Kidney (tissue), 14 donors: ENCODE results near the gene PHLDB1. TPM values are rescaled to one million over a fixed set of nuclear protein-coding genes. Genes with fewer than 3 reads are reported as not detected.
A peak's percentile ranks its signal among the peaks of the same experiment; 100 is the strongest.

Source experiments
- DNase-seq, 5 donors: peaks; one replicate each; pipeline ENCODE4 v3.0.0-alpha.2; 2013 to 2020
- FAIRE-seq: peaks from 2 replicates; lab custom pipeline; 2012; peaks lifted over from hg19 to GRCh38; lab: Jason Lieb, UNC
- H3K27ac ChIP-seq, 2 donors: one replicate each; pipeline ENCODE4 v1.7.0; 2013; ENCODE audit warnings: low read depth in 2 of 2, low read length in 2 of 2, inconsistent platforms in 1 of 2
- H3K27me3 ChIP-seq: one replicate; pipeline ENCODE4 v1.7.1; 2013; ENCODE audit warnings: low read length, inconsistent platforms; ENCODE audit not compliant: control insufficient read depth, insufficient read depth
- H3K36me3 ChIP-seq, 3 donors: one replicate each; pipeline versions ENCODE4 v1.7.0 to v1.7.1; 2013; ENCODE audit warnings: low read length in 3 of 3, control low read depth in 1 of 3, inconsistent platforms in 1 of 3; ENCODE audit not compliant: insufficient read depth in 3 of 3, control insufficient read depth in 2 of 3
- H3K4me1 ChIP-seq, 3 donors: one replicate each; pipeline versions ENCODE4 v1.7.0 to v1.7.1; 2013; ENCODE audit warnings: low read length in 3 of 3, inconsistent platforms in 1 of 3, low read depth in 1 of 3; ENCODE audit not compliant: control insufficient read depth in 2 of 3, insufficient read depth in 2 of 3
- H3K4me3 ChIP-seq, 3 donors: one replicate each; pipeline versions ENCODE4 v1.7.0 to v1.8.1; 2013; ENCODE audit warnings: low read length in 3 of 3, control low read depth in 1 of 3, inconsistent platforms in 1 of 3
- H3K9ac ChIP-seq, 3 donors: one replicate each; pipeline versions ENCODE4 v1.7.0 to v1.7.1; 2013; ENCODE audit warnings: low read length in 3 of 3, control low read depth in 1 of 3, inconsistent platforms in 1 of 3
- H3K9me3 ChIP-seq, 3 donors: one replicate each; pipeline versions ENCODE4 v1.7.0 to v1.7.1; 2013; ENCODE audit warnings: low read length in 3 of 3, control low read depth in 1 of 3, inconsistent platforms in 1 of 3; ENCODE audit not compliant: control insufficient read depth in 2 of 3, insufficient read depth in 1 of 3
- intact Hi-C: fragments of 100-400 bp; cut with DNase I; formaldehyde crosslinking; loops from one replicate; pipeline ENCODE4 v1.11.1; 2022
- polyA plus RNA-seq: library from polyadenylated mRNA; stranded (reverse); fragments of 350-450 nt; fragmentation: Illumina TruSeq; extraction: RNeasy Lipid Tissue Mini Kit (QIAGEN cat#74804); gene quantifications from one replicate; pipeline ENCODE4 v1.2.3, GENCODE V29; 2014; ENCODE audit warnings: low read depth, low replicate concordance; ENCODE audit not compliant: insufficient read depth
- total RNA-seq: library from RNA; stranded (reverse); fragmentation: NEBNext Ultra II Directional; extraction: Animal tissue kit (Norgen Biotek cat#: 25700); gene quantifications from one replicate; pipeline ENCODE4 v1.2.1, GENCODE V29; 2021
- TF ChIP-seq, protein P1 (sequence below): IDR thresholded peaks from 3 replicates; pipeline ENCODE4 v1.5.1; 2012; ENCODE audit warnings: mild to moderate bottlenecking, moderate library complexity, borderline replicate concordance; ENCODE audit not compliant: insufficient read depth; ENCODE audit errors: extremely low read depth
- donor health status: control.
- donor health status: control.
- donor health status: control.
- donor health status: control.
- donor health status: control.
- donor health status: DM: yes; HTN: yes; CAD: no.
- donor health status: Normal renal cell carcinoma (clear cell type).

Gene PHLDB1
- total and polyA plus RNA-seq, 2 donors from 2014 or later: 39.1 to 118 TPM

DNA sequence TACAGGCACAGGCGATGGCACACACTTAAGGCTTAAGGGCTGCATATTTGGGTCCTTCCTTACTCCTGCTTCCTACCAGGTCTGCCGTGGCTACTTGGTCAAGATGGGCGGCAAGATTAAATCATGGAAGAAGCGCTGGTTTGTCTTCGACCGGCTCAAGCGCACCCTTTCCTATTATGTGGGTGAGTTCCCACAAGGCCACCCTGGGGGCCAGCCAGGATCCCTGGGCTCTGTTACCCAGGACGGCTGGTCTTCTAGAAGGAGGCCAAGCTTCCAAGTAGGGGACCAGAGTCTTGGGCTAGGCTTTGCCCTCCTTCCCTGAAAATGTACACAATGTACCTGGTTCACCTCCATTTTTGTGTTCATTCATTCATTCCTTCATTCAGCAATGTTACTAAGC lies 43.0 kb downstream of the PHLDB1 start:
- DNase-seq (peak in 1 of 5 donors; percentile 41), FAIRE-seq (no peak)
- Histone ChIP-seq H3K9me3 (no peaks in the 10 kb centered on the region), H3K36me3 (peaks cover 23 to 58% (median 51%) of the 10 kb centered on the region in 3 donors), H3K4me3 (no peak overlapping the region), H3K27ac (no peak overlapping the region), H3K4me1 (no peaks in the 10 kb centered on the region), H3K9ac (no peak overlapping the region), H3K27me3 (no peaks in the 10 kb centered on the region)
- intact Hi-C loops: no loop called here
- TF ChIP-seq, protein P1, sequence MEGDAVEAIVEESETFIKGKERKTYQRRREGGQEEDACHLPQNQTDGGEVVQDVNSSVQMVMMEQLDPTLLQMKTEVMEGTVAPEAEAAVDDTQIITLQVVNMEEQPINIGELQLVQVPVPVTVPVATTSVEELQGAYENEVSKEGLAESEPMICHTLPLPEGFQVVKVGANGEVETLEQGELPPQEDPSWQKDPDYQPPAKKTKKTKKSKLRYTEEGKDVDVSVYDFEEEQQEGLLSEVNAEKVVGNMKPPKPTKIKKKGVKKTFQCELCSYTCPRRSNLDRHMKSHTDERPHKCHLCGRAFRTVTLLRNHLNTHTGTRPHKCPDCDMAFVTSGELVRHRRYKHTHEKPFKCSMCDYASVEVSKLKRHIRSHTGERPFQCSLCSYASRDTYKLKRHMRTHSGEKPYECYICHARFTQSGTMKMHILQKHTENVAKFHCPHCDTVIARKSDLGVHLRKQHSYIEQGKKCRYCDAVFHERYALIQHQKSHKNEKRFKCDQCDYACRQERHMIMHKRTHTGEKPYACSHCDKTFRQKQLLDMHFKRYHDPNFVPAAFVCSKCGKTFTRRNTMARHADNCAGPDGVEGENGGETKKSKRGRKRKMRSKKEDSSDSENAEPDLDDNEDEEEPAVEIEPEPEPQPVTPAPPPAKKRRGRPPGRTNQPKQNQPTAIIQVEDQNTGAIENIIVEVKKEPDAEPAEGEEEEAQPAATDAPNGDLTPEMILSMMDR: no peak

DNA sequence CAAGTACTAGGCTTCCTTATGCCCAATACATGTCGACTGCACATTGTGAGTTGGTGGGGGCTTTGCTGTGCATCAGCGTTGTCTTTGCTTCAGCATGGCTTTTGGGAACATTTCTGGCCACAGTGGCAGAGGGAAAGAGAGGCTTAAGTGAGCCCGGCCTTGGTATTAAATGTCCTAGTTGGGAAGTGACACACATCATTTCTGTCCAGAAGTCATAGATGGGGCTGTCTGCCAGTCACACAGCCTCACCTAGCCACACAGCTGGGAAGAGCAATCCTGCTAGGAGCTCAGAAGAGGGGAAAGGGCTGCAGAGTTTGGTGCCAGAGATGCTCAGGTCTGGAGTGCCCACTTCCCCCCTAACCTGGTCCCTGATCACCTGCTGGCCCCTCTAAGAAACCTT lies 44.4 kb downstream of the PHLDB1 start:
- H3K4me1 ChIP-seq: no peaks in the 10 kb centered on the region
- intact Hi-C loops: no loop called here
- peaks cover 21 to 62% (median 46%) of the 10 kb centered on the region in 3 donors for H3K36me3 ChIP-seq
- FAIRE-seq (no peak), DNase-seq (peak in 1 of 5 donors; percentile 22)
- no peak overlapping the region for H3K9ac ChIP-seq
- H3K4me3 ChIP-seq: no peak overlapping the region
- no peaks in the 10 kb centered on the region for H3K9me3 ChIP-seq
- TF ChIP-seq, protein P1: no peak
- H3K27me3 ChIP-seq: no peaks in the 10 kb centered on the region
- no peak overlapping the region for H3K27ac ChIP-seq

DNA sequence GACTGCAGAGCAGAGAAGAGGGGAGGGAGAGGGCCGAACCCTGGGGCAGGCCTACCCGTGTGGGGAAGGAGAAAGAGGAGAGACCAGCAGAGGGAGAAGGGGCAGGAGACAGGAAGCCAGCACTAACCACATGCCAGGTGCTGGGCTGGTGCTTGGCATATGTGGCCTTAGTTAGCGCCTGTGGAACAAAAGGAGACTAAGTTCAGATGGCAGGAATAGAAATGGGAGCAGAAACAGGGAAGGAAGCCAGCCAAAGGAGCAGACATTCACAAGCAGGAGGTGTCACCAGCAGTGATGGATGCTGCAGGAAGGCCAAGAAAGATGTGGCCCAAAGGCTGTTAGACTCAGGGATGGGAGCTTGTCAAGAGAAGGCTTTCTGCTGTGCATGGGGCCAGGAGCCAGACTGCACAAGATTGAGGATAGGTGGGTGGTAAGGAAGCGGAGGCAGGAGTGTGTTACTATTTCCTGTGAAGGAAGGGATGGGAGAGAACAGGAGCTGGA lies 45.3 kb downstream of the PHLDB1 start:
- no peaks in the 10 kb centered on the region for H3K4me1 ChIP-seq
- no peaks in the 10 kb centered on the region for H3K27me3 ChIP-seq
- TF ChIP-seq, protein P1: no peak
- no peak overlapping the region for H3K9ac ChIP-seq
- no peak overlapping the region for H3K27ac ChIP-seq
- H3K36me3 ChIP-seq: peaks cover 21 to 60% (median 45%) of the 10 kb centered on the region in 3 donors
- no peaks in the 10 kb centered on the region for H3K9me3 ChIP-seq
- no peak for FAIRE-seq
- intact Hi-C loops: no loop called here
- H3K4me3 ChIP-seq: no peak overlapping the region
- DNase-seq: peak in 1 of 5 donors; percentile 16
